Osteocyte (in vitro differentiated cells): ENCODE data around the gene UQCC3. TPM values are rescaled to one million over a fixed set of nuclear protein-coding genes. Genes with fewer than 3 reads are reported as not detected.

ENCODE experiments used
- DNase-seq: peaks from one replicate; pipeline ENCODE4 v3.0.0; 2021; ENCODE audit warnings: mixed read lengths; ENCODE audit not compliant: unreplicated experiment; ENCODE audit errors: extremely low spot score
- H3K27ac Mint-ChIP-seq: one replicate; pipeline ENCODE4 v1.8.0; 2021; ENCODE audit warnings: mild to moderate bottlenecking, mixed read lengths; ENCODE audit not compliant: unreplicated experiment
- H3K27me3 Mint-ChIP-seq: one replicate; pipeline ENCODE4 v1.8.0; 2021; ENCODE audit warnings: mixed read lengths; ENCODE audit not compliant: unreplicated experiment
- H3K36me3 Mint-ChIP-seq: one replicate; pipeline ENCODE4 v1.8.0; 2021; ENCODE audit warnings: mixed read lengths; ENCODE audit not compliant: unreplicated experiment
- H3K4me1 Mint-ChIP-seq: one replicate; pipeline ENCODE4 v1.8.0; 2021; ENCODE audit warnings: mixed read lengths; ENCODE audit not compliant: unreplicated experiment
- H3K4me3 Mint-ChIP-seq: one replicate; pipeline ENCODE4 v1.8.0; 2021; ENCODE audit warnings: mild to moderate bottlenecking, moderate library complexity, mixed read lengths; ENCODE audit not compliant: unreplicated experiment
- H3K9me3 Mint-ChIP-seq: one replicate; pipeline ENCODE4 v1.8.0; 2021; ENCODE audit warnings: mixed read lengths; ENCODE audit not compliant: unreplicated experiment
- total RNA-seq: library from RNA; stranded (reverse); gene quantifications from 2 replicates; pipeline ENCODE4 v1.2.1, GENCODE V29; 2021
- TF ChIP-seq, protein P1 (sequence below): fragments of 200-600 bp; sonication (generic); IDR thresholded peaks from 2 replicates; pipeline ENCODE4 v1.5.0; 2021; ENCODE audit warnings: antibody characterized with exemption, mild to moderate bottlenecking, moderate library complexity

Gene UQCC3
- total RNA-seq, 1 donor from 2014 or later = 6.3 TPM

DNA sequence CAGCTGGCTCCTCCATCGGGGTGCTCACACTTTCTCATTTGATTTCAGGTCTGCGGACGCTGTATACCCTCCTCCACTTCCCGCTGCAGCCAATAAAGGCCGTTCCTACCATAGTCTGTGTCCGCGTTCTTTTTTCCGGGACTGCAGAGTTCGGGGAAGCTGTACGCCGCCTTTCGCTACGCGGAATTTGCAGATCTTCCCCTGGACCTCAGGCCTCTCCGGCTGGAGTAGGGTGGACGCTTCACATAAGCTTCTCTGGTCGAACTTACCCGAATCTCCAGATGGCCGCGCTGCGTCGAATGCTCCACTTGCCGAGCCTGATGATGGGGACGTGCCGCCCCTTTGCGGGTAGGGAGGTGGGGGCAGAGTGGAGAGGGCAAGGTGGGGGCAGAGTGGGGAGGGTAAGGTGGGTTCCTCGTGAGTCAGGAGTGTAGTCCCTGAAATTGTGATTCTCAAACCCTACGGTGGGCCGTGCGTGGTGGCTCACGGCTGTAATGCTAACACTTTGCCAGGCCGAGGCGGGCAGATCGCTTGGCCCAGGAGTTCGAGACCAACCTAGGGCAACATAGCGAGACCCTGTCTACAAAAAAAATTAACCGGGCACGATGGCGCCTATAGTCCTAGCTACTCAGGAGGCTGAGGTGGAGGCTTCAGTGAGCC, 5.7 kb upstream of the UQCC3 start:
- peaks cover 34% of the 10 kb centered on the region for H3K4me1 Mint-ChIP-seq
- H3K36me3 Mint-ChIP-seq = peaks cover 10% of the 10 kb centered on the region
- H3K27me3 Mint-ChIP-seq = no peaks in the 10 kb centered on the region
- DNase-seq = no peak
- H3K27ac Mint-ChIP-seq = peak overlapping the region; percentile 96
- no peaks in the 10 kb centered on the region for H3K9me3 Mint-ChIP-seq
- peak overlapping the region; percentile 91 for H3K4me3 Mint-ChIP-seq
- TF ChIP-seq, protein P1, sequence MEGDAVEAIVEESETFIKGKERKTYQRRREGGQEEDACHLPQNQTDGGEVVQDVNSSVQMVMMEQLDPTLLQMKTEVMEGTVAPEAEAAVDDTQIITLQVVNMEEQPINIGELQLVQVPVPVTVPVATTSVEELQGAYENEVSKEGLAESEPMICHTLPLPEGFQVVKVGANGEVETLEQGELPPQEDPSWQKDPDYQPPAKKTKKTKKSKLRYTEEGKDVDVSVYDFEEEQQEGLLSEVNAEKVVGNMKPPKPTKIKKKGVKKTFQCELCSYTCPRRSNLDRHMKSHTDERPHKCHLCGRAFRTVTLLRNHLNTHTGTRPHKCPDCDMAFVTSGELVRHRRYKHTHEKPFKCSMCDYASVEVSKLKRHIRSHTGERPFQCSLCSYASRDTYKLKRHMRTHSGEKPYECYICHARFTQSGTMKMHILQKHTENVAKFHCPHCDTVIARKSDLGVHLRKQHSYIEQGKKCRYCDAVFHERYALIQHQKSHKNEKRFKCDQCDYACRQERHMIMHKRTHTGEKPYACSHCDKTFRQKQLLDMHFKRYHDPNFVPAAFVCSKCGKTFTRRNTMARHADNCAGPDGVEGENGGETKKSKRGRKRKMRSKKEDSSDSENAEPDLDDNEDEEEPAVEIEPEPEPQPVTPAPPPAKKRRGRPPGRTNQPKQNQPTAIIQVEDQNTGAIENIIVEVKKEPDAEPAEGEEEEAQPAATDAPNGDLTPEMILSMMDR = no peak

DNA sequence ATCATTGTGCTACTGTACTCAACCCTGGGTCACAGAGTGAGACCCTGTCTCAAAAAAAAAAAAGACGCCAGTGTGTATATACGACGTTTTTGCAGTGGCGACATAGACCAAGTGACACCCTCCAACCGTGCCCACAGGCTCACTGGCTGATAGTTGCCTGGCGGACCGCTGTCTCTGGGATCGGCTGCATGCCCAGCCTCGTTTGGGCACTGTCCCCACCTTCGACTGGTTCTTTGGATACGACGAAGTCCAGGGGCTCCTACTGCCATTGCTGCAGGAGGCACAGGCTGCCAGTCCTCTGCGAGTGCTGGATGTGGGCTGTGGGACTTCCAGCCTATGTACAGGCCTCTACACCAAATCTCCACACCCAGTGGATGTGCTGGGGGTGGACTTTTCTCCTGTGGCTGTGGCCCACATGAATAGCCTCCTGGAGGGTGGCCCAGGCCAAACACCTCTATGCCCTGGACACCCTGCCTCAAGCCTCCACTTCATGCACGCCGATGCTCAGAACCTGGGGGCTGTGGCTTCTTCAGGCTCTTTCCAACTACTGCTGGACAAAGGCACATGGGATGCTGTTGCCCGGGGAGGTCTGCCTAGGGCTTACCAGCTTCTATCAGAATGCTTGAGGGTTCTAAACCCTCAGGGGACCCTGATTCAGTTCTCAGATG, 5.1 kb upstream of the UQCC3 start:
- peaks cover 39% of the 10 kb centered on the region for H3K4me1 Mint-ChIP-seq
- no peak for DNase-seq
- no peaks in the 10 kb centered on the region for H3K9me3 Mint-ChIP-seq
- peaks cover 10% of the 10 kb centered on the region for H3K36me3 Mint-ChIP-seq
- peak overlapping the region; percentile 91 for H3K4me3 Mint-ChIP-seq
- no peaks in the 10 kb centered on the region for H3K27me3 Mint-ChIP-seq
- TF ChIP-seq, protein P1 = no peak
- peak overlapping the region; percentile 96 for H3K27ac Mint-ChIP-seq

DNA sequence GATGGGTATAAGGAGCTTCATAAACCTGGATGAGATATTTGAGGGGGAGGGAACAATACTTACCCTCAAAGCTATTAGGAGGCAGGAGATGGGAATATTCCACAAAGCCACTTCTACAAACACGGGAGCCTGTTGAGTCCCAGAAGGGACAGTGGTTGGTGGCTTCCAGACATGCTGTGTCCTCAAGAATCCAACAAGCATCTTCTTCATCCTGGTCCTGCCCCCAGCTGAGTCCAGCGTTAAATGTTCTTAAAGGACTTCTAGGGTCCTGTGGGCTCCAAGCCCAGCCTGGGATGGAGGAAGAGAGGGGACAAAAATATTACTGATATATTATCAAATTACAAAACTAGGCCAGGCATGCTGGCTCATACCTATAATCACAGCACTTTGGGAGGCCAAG, 4.0 kb upstream of the UQCC3 start:
- Mint-ChIP-seq H3K27me3 (no peaks in the 10 kb centered on the region), H3K4me3 (peak overlapping the region; percentile 91), H3K4me1 (peaks cover 46% of the 10 kb centered on the region), H3K27ac (peak overlapping the region; percentile 96), H3K36me3 (peaks cover 11% of the 10 kb centered on the region), H3K9me3 (no peaks in the 10 kb centered on the region)
- TF ChIP-seq, protein P1 = no peak
- DNase-seq = no peak

GRCh38 chr11:62669420-62670161, 1.9 kb upstream of the UQCC3 start:
- TF ChIP-seq, protein P1 = no peak
- no peaks in the 10 kb centered on the region for H3K27me3 Mint-ChIP-seq
- no peaks in the 10 kb centered on the region for H3K9me3 Mint-ChIP-seq
- no peak for DNase-seq
- peak overlapping the region; percentile 95 for H3K4me3 Mint-ChIP-seq
- H3K27ac Mint-ChIP-seq = peak overlapping the region; percentile 94
- peaks cover 4% of the 10 kb centered on the region for H3K36me3 Mint-ChIP-seq
- H3K4me1 Mint-ChIP-seq = peaks cover 52% of the 10 kb centered on the region

- no peaks in the 10 kb centered on the region for H3K9me3 Mint-ChIP-seq
- H3K4me1 Mint-ChIP-seq = peaks cover 47% of the 10 kb centered on the region
- H3K36me3 Mint-ChIP-seq = peaks cover 11% of the 10 kb centered on the region
- TF ChIP-seq, protein P1 = no peak
- peak overlapping the region; percentile 95 for H3K4me3 Mint-ChIP-seq
- DNase-seq = no peak
- peak overlapping the region; percentile 94 for H3K27ac Mint-ChIP-seq
- no peaks in the 10 kb centered on the region for H3K27me3 Mint-ChIP-seq
Observed at GRCh38 chr11:62671236-62671607, 251 bp upstream of the UQCC3 start.
